NCI-H1436 treated with DMSO at 0.1 percent for 48 hours (cell line): ENCODE measurements around the gene CFAP410.

ENCODE experiments used
- DNase-seq: peaks from one replicate; lab custom pipeline; 2025; lab: John Stamatoyannopoulos, UW

The CFAP410 gene

DNA sequence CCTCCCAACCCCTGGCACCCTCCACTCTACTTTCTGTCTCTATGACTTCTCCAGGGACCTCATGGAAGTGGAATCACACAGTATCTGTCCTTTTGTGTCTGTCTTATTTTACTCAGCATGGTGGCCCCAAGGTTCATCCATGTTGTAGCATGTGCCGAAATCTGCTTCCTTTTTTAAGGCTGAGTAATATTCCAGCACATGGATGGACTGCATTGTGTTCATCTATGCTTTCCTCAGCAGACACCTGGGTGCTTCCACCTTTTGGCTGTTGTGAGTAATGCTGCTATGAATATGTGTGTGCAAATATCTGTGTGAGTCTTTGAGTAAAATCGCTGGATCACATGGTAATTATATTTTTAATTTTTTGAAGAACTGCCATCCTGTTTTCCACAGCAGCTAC lies 40.9 kb downstream of the CFAP410 start:
- no peak for DNase-seq

DNA sequence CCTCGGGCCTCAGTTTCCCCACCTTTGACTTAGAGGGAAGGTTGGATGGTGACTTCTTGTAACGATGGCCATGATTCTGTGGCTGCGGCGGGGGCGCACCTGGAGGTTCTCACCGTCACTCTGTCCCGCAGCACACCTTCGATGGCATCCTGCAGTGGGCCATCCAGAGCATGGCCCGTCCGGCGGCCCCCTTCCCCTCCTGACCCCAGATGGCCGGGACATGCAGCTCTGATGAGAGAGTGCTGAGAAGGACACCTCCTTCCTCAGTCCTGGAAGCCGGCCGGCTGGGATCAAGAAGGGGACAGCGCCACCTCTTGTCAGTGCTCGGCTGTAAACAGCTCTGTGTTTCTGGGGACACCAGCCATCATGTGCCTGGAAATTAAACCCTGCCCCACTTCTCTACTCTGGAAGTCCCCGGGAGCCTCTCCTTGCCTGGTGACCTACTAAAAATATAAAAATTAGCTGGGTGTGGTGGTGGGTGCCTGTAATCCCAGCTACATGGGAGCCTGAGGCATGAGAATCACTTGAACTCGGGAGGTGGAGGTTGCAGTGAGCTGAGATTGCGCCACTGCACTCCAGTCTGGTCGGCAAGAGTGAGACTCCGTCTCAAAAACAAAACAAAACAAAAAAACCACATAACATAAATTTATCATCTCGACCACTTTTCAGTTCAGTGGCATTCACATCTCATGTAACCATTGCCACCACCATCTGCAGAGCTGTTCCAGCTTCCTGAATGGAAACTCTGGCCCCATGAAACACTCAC lies 41.5 kb downstream of the CFAP410 start:
- no peak for DNase-seq

DNA sequence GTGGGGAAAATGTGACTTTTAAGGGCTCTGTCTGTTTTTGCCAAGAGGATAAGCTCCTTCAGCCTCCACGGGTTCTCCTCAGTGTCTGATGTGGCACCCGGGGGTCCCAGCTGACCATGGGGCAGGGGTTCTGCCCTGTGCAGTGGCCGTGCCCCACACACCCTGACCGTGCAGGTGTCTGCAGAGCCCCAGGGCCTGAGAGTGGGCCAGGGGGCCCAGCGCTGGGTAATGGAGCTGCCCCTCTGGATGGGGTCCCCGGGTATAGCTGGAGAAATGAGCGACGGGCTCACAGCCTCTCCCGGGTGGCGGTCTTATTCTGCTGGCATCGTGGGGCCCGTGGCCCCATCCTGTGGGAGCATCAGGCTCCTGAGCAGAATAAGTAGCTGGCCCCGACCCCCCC lies 42.3 kb downstream of the CFAP410 start:
- DNase-seq = no peak

DNA sequence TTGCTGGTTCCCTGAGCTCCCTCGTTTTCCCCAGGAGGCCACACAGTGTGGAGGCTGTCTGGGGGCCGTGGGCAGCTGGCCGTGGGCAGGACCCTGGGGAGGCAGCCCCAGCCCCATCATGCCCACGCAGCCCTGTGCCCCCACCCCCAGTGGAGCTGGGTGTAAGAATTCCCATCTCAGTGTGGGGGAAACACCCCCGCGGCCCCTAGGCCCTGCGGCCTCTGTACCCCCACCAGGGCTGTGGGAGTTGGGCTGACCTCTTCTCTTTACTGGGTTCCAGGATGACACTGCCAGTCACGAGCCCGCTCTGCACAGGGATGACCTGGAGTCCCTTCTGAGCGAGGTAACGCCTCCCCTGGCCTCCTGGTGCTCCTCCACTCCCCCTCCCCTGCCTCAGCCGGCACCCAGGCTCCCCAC lies 43.1 kb downstream of the CFAP410 start:
- DNase-seq = no peak

DNA sequence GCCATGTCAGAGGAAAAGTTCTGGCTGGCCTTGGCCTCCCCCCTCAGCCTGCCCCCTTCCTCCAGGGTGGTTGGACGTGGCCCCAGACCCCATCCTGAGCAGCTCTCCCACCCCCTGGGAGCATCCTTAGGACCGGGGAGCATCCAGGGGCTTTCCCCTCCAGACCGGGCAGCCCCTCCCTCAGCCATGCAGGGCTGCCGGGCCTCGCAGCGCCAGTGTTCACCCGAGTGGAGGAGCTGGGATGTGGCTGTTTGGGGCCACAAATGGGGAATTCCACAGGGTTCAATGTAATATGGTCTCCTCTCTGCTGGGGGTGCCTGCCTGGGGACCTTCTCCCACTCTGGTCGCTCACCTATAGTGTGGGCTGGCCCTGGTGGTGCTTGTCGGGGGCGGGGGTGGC lies 43.5 kb downstream of the CFAP410 start:
- DNase-seq = no peak

DNA sequence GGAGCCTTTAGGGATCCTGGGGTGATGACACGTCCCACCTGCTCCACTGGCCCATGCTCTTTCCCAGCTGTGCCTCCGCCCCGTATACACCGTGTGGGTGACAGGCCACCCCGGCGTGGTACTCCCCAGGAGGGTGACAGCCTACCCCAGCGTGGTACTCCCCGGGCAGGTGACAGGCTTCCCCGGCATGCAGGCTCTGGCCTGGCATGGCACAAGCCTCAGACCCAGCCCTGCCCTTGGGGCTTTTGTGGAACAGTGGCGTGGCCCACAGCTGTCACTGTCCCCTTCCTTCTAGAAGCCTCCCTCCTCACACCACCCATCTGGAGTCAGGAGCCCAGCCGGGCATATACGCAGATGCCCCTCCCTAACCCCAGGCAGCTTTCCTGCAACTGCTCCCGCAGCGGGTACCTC lies 44.0 kb downstream of the CFAP410 start:
- DNase-seq = no peak

DNA sequence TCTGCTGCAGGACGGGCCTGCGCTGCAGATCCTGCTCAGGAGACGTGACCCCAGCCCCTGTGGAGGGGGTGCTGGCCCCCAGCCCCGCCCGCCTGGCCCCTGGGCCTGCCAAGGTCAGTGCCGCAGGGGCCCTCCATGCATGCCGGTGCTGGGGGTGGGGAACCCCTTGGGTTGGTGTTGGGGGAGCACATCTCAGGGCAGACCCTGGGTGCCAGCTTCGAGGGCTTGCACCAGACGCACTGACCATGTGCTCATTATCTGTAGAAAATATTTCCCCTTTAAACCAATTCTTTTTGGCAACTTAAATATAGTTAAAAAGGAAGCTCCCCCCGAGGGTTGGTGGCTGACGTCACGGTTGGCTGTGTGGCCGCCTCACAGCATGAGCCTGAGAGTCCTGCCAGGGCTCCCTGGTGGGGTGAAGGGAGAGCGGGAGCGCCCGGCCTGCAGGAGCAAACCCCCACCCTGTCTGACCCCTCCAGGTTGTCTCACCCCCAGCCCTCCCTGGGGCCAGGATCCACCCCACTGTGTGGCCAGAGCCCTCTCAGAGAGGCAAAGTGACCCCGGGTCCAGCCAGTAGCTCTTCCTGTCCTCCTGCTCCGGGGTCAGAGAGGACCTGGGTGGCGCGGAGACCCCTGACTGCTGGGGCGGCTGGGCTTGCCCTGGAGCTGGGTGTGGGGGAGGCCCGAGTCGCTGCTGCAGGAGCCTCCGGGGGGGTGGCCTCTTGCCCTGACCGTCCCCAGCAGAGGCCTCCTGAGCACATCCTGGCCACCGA lies 44.6 kb downstream of the CFAP410 start:
- DNase-seq = no peak

DNA sequence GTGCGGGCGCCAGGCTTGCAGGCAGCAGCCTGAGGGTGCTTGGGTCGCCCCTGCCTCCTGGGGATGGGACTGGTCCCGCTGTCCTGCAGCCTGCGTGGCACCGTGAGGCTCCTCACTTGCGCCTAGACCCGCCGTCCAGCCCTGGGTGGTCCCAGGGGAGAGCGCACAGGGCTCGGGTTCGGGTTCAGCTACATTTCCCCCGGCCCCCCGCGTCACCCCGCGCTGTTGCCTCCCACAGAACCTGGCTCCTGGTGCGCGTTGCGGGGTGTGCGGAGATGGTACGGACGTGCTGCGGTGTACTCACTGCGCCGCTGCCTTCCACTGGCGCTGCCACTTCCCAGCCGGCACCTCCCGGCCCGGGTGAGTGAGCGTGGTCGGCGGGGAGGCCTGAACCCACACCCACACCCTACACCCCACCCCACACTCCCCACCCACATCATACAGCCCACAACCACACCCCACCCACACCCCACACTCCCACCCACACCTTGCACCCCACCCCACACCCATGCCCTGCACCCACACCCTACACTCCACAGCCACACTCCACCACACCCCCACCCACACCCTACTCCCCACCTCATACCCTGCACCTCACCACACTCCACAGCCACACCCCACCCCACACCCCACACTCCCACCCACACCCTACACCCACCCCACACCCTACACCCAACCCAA lies 45.5 kb downstream of the CFAP410 start:
- DNase-seq = no peak

DNA sequence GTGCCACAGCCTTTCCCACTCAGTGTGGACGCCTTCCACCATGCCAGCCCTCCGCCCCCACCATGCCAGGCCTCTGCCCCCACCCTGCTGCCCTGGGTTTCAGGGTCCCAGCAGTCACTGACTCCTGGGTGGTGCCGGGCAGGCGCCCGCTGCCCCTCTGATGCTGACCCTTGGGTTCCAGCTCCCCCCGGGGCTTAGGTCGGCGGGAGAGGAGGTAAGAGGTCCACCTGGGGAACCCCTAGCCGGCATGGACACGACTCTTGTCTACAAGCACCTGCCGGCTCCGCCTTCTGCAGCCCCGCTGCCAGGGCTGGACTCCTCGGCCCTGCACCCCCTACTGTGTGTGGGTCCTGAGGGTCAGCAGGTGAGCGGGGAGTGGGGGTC lies 46.4 kb downstream of the CFAP410 start:
- no peak for DNase-seq

DNA sequence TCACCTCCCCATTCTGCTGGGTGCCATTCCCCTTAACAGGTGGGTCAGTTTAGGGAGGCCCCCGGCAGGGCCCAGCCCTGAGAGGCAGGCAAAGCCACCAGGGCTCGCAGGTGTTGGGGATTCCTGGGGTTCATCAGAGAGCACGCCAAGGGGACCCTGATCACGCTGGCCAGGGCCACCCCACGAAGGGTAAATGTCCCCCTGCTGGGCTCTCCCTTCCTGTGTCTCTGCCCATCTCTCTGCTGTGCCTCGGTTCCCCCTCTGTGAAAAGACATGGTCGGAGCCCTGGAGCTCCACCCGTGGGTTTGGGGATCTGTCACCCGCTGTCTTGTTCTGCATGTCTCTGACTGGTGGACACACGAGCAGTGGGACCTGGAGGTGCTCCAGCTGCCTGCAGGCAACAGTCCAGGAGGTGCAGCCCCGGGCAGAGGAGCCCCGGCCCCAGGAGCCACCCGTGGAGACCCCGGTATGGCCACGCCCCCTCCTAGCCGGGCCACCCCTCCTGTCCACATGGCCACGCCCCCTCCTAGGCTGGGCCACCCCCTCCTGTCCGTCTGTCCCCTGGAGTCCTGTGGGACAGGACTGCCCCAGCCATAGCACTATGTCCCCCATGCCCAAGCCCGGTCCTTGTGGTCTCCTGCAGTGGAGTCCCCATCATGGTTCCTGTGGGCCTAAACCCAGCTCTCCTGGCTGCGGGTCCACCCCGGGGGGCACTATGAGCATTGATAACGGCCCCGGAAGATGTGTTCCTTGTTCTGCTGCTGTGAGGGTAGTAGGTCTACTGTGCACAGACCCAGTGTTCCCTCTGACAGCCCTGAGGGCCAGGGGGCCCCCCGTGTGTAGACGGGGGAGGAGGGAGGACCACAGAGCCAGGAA lies 47.0 kb downstream of the CFAP410 start:
- DNase-seq = no peak

DNA sequence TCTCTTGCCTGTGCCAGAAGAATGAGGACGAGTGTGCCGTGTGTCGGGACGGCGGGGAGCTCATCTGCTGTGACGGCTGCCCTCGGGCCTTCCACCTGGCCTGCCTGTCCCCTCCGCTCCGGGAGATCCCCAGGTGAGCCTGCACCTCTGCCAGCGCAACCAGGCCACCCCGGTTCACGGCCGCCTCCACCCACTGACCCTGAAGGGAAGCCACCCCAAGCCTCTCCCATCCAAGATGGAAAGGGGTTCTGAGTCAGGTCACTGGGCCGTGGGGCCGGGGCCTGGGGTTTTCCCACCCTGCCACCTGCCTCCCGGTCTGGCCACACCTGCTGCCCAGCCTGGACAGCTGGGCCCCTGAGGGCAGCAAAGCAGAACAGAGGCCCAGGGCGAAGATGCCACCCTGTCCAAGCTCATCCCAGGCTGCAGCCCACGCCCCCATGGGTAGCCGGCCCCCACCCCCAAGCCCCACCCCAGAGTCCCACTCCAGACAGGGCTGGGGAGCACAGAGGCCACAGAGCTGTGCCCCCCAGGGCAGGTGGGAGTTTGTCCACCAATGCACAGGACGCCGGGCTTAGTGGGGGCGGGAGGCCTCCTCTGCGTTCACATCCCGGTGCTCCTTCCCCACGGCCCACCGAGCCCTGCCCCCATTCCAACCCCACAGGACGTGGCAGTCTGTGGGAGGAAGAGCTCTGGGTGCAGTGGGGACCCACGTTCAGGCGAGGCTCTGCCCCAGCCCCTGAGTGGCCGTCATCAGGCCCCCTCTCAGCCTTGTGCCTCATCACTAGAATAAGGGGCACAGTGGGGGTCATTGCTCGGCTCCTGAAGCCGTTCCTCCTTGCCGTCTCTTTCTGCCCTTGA lies 47.9 kb downstream of the CFAP410 start:
- DNase-seq = no peak

DNA sequence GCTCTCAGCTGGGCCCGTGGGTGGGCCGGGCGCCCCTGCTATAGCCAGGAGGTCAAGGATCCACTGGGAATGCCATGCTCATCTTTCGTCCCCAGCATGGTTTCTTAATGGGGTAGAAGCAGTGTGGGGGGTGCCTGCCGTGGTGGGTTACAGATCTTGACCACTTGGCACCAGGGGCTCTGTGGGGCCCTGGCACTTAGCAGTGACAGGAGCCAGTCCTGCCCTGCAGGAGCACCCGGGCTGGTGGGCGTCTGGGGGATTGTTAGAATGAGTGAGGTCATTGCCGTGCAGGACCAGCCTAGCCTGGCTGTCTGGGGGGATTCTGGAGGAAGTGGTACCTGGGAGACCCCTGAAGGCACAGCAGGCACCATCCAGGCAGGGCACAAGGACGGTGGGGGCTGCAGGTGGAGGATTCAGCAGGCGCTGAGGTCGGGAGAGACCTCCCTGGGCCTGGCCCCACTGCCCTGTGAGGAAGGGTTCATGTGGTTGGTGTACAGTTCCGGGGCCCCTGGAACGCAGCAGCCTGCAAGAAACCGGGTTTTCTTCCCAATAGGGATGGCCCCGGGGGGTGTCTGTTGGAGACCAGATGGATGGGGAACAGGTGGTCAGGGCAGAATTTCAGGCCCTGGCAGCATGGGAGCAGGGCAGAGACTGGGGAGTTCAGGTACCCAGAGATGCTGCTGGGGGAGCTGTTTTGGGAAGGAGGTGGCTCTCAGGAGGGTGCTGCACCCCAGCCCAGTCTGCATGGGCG lies 48.7 kb downstream of the CFAP410 start:
- DNase-seq = no peak

DNA sequence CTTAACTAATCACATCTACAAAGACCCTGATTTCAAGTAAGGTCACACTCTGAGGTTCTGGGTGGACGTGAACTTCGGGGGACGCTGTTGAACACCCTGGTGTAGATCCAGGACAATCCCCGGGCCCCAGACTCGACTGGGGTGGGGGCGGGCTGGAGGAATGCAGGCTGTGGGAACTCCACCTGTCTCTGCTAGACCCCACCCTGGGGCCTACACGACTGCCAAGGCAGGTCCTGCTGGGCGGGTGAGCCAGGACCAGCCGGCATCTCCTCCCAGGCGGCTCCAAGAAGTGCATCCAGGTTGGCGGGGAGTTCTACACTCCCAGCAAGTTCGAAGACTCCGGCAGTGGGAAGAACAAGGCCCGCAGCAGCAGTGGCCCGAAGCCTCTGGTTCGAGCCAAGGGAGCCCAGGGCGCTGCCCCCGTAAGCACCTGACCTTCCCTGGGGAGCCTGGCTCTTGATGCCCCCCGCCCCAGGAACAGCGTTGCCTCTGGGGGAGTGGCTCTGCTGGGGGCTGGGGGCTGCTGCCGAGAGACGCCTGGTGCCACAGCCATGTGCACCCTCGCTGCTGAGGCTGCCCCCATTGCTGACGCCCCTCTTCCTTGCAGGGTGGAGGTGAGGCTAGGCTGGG lies 49.7 kb downstream of the CFAP410 start:
- DNase-seq = no peak

DNA sequence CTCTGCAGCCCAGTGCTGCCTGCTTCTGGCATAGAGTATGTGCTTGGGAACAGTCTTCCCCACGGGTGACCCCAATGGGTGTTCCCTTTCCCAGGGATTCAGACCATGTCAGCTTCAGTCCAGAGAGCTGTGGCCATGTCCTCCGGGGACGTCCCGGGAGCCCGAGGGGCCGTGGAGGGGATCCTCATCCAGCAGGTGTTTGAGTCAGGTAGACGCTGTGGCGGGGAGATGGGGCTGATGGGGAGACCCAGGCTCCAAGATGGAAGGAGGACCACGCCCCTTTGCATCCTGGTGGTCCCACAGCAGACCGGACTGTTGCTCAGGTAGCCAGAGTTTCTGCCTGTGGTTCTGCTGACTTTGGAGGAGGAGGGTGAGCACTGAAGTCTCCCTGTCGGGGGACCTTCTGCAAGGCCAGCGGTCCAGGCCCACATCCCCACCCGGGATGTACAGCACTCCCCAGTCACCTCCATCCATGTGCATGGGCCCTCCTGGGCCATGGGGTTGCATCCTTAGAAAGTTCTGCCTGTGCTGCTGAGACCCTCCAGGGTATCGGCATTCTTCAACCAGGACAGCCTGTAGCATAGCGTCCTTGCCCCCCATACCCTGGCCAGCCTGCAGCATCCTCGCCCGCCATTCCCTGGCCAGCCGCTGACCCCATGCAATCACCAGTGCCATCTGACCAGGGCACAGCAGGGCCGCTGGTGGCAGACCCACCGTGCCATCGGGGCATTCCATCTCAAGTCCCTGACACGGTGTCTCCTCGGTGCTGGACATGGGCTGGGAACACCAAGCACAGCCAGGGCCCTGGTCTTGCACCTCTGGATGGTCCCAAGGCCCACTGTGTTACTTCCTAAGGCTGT lies 50.7 kb downstream of the CFAP410 start:
- no peak for DNase-seq

DNA sequence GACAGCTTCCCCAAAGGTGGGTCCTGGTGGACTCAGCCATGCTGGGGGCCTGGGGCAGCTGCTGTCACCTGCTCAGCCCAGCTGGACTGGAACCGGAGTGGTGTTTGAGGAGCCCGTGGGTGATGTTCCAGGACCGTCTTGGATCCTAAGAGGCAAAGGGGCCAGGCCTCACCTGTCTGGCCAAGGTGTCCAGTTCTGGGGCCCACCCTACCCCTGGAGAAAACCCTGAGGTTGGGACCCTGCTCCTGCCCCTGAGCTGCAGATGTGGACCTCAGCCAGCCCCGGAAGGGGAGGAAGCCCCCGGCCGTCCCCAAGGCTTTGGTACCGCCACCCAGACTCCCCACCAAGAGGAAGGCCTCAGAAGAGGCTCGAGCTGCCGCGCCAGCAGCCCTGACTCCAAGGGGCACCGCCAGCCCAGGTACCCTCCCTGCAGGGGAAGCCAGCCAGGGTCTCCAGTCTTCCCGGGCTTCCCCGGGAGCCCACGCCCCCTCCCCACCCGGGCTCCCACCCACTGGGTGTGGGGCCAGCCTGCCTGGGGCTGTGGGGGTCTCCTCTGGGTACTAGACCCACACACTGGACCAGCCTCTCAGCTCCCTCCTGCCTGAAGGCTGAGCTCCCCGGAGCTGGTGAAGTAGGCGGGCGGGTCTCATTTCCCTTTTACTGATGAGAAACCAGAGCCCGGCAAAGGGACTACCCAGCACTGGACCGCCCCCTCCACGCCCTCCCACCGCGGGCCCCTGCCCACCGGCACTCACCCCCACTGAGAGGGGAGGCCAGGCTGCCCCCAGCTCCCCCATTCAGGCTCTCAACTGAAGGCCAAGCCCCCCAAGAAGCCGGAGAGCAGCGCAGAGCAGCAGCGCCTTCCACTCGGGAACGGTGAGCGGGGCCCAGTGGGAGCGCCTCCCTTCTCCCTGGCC lies 52.2 kb downstream of the CFAP410 start:
- DNase-seq = no peak

DNA sequence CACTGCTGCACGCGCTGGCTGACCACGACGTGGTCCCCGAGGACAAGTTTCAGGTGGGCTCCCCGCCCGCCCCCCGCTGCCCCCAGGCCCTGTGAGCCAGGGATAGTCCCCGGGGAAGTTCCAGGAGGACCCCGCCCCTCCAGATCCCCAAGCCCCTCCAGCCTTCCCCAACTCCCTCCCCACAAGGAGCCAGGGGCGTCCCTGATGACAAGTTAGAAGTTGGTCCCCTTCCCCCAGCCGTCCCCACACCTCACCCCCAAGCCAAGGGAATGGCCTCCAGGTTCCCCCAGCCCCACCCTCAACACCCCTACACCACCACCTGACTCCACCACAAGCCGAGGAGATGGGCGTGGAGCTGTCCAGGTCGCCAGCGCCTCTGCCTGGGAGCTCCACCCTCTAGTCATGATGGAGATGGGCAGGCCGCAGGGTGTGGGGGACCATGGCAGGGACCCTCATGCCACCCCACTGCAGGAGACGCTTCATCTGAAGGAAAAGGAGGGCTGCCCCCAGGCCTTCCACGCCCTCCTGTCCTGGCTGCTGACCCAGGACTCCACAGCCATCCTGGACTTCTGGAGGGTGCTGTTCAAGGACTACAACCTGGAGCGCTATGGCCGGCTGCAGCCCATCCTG lies 53.0 kb downstream of the CFAP410 start:
- no peak for DNase-seq
